Activated naive CD8-positive, alpha-beta T cell treated with anti-CD3 and anti-CD28 coated beads, Interleukin-2, amount 50 U/mL, for 24 hours (primary cell): ENCODE measurements around the gene MRPL45.

Source experiments
- ATAC-seq: fragments of 150-1000 bp; cut with Tn5 transposase; one replicate; pipeline ENCODE4 v1.10.0; 2021
- DNase-seq: peaks from one replicate; pipeline ENCODE4 v3.0.0; 2021
- H3K27ac Mint-ChIP-seq: one replicate; pipeline ENCODE4 v1.8.0; 2021; ENCODE audit warnings: mild to moderate bottlenecking, mixed read lengths
- H3K27me3 Mint-ChIP-seq: one replicate; pipeline ENCODE4 v1.8.0; 2021; ENCODE audit warnings: mixed read lengths
- H3K36me3 Mint-ChIP-seq: one replicate; pipeline ENCODE4 v1.8.0; 2021; ENCODE audit warnings: low read depth, mixed read lengths
- H3K4me1 Mint-ChIP-seq: one replicate; pipeline ENCODE4 v1.8.0; 2021; ENCODE audit warnings: mixed read lengths
- H3K4me3 Mint-ChIP-seq: one replicate; pipeline ENCODE4 v1.8.0; 2021; ENCODE audit warnings: mild to moderate bottlenecking, moderate library complexity, mixed read lengths
- H3K9me3 Mint-ChIP-seq: one replicate; pipeline ENCODE4 v1.8.0; 2021; ENCODE audit warnings: mixed read lengths

Gene MRPL45

GRCh38 chr17:38315497-38315896 is 18.5 kb downstream of the MRPL45 start:
- H3K4me3 Mint-ChIP-seq: no peak overlapping the region
- ATAC-seq (no peak), DNase-seq (no peak)
- peaks cover 39% of the 10 kb centered on the region for H3K36me3 Mint-ChIP-seq
- H3K4me1 Mint-ChIP-seq: no peaks in the 10 kb centered on the region
- no peak overlapping the region for H3K27ac Mint-ChIP-seq
- no peaks in the 10 kb centered on the region for H3K27me3 Mint-ChIP-seq
- H3K9me3 Mint-ChIP-seq: no peaks in the 10 kb centered on the region

GRCh38 chr17:38317081-38317480 is 20.1 kb downstream of the MRPL45 start:
- DNase-seq: no peak
- Mint-ChIP-seq H3K4me1 (no peaks in the 10 kb centered on the region), H3K9me3 (no peaks in the 10 kb centered on the region), H3K4me3 (no peak overlapping the region), H3K27ac (no peak overlapping the region), H3K27me3 (no peaks in the 10 kb centered on the region), H3K36me3 (peaks cover 44% of the 10 kb centered on the region)
- no peak for ATAC-seq

GRCh38 chr17:38320482-38320881 is 23.5 kb downstream of the MRPL45 start:
- H3K4me1 Mint-ChIP-seq: peaks cover 3% of the 10 kb centered on the region
- no peaks in the 10 kb centered on the region for H3K9me3 Mint-ChIP-seq
- H3K27me3 Mint-ChIP-seq: no peaks in the 10 kb centered on the region
- DNase-seq (no peak), ATAC-seq (no peak)
- no peak overlapping the region for H3K27ac Mint-ChIP-seq
- H3K4me3 Mint-ChIP-seq: no peak overlapping the region
- H3K36me3 Mint-ChIP-seq: peaks cover 38% of the 10 kb centered on the region

- DNase-seq: peak; percentile 76
- Mint-ChIP-seq H3K9me3 (no peaks in the 10 kb centered on the region), H3K27me3 (no peaks in the 10 kb centered on the region), H3K36me3 (peaks cover 28% of the 10 kb centered on the region), H3K27ac (no peak overlapping the region), H3K4me1 (peaks cover 7% of the 10 kb centered on the region), H3K4me3 (no peak overlapping the region)
- peak; percentile 81 for ATAC-seq
Observed at GRCh38 chr17:38322156-38322779, 25.3 kb downstream of the MRPL45 start.

- H3K27me3 Mint-ChIP-seq: no peaks in the 10 kb centered on the region
- DNase-seq: no peak
Observed at GRCh38 chr17:38322897-38323296, 25.9 kb downstream of the MRPL45 start.

GRCh38 chr17:38324141-38324697 is 27.3 kb downstream of the MRPL45 start:
- Mint-ChIP-seq H3K9me3 (no peaks in the 10 kb centered on the region), H3K4me1 (peaks cover 7% of the 10 kb centered on the region), H3K4me3 (no peak overlapping the region), H3K36me3 (peaks cover 23% of the 10 kb centered on the region), H3K27ac (no peak overlapping the region), H3K27me3 (no peaks in the 10 kb centered on the region)
- ATAC-seq (no peak), DNase-seq (no peak)

More at GRCh38 chr17:38322897-38323296, 25.9 kb downstream of the MRPL45 start:
- Mint-ChIP-seq H3K9me3 (no peaks in the 10 kb centered on the region), H3K36me3 (peaks cover 25% of the 10 kb centered on the region), H3K4me1 (peaks cover 7% of the 10 kb centered on the region), H3K27ac (no peak overlapping the region), H3K4me3 (no peak overlapping the region)
- ATAC-seq: no peak

DNA sequence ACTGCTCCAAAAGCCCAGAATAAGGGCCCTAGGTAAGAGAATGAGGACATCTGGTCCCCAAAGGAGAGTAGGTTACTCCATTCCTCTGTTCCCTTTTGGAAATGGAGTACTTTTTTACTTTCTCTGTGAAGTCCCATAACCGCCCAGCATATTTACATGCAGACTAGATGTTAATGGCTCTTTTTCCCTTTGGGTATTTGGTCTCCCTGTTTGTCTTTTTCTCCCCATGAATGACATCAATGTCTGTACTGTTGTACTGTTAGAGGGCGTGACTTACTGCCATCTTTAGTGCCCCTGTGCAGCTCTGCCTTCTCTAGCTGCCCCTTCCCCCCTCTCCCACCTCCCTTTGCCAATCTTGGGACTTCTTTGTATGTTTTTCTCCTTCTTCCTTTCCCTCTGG is 27.8 kb downstream of the MRPL45 start:
- no peak overlapping the region for H3K27ac Mint-ChIP-seq
- ATAC-seq (no peak), DNase-seq (no peak)
- H3K36me3 Mint-ChIP-seq: peaks cover 20% of the 10 kb centered on the region
- H3K9me3 Mint-ChIP-seq: no peaks in the 10 kb centered on the region
- H3K4me3 Mint-ChIP-seq: no peak overlapping the region
- H3K4me1 Mint-ChIP-seq: peaks cover 7% of the 10 kb centered on the region
- no peaks in the 10 kb centered on the region for H3K27me3 Mint-ChIP-seq

DNA sequence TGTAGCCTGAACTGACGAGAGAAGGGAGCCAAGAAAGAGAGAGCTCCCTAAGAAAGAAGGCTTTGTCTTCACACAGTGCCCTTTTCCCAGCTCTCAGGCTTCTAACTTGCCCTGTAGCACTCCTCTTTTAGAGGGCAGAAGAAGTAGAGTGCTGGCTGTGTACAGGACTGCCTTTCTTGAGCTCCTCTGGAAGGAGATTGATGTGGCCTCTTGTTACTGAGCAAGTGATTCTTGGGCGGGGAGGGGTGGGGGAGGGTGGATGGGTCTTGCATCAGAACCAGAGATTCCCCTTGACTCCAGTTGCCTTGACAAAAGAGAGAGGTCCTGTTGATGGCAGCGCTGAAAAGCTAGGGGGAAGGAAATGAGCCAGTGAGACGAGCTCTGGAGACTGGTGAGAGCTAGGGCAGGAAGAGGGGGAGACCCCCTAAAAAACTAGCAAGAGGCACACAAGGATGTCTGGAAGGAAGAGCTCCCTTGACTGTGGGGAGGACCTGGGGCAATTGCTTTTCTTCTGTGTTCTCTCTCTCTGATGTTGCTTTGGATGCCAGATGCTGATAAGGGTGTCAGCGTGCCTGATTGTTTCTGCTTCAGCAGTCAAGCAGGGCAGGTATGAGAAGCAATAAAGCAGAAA is 28.4 kb downstream of the MRPL45 start:
- no peak overlapping the region for H3K27ac Mint-ChIP-seq

GRCh38 chr17:38326996-38327792 is 30.2 kb downstream of the MRPL45 start:
- Mint-ChIP-seq H3K27ac (no peak overlapping the region), H3K27me3 (peaks cover 4% of the 10 kb centered on the region), H3K4me3 (no peak overlapping the region), H3K36me3 (peaks cover 8% of the 10 kb centered on the region), H3K9me3 (no peaks in the 10 kb centered on the region), H3K4me1 (peaks cover 7% of the 10 kb centered on the region)
- no peak for ATAC-seq
- DNase-seq: no peak

More for the DNA sequence above, 28.4 kb downstream of the MRPL45 start:
- Mint-ChIP-seq H3K9me3 (no peaks in the 10 kb centered on the region), H3K4me1 (peaks cover 7% of the 10 kb centered on the region), H3K4me3 (no peak overlapping the region), H3K27me3 (no peaks in the 10 kb centered on the region), H3K36me3 (peaks cover 17% of the 10 kb centered on the region)
- ATAC-seq (no peak), DNase-seq (no peak)

GRCh38 chr17:38327936-38328335 is 31.0 kb downstream of the MRPL45 start:
- no peak for ATAC-seq
- no peak overlapping the region for H3K4me3 Mint-ChIP-seq
- no peaks in the 10 kb centered on the region for H3K9me3 Mint-ChIP-seq
- H3K27me3 Mint-ChIP-seq: peaks cover 4% of the 10 kb centered on the region
- no peak overlapping the region for H3K27ac Mint-ChIP-seq
- no peak for DNase-seq
- H3K36me3 Mint-ChIP-seq: peaks cover 4% of the 10 kb centered on the region
- peaks cover 7% of the 10 kb centered on the region for H3K4me1 Mint-ChIP-seq

GRCh38 chr17:38328620-38329019 is 31.7 kb downstream of the MRPL45 start:
- no peak overlapping the region for H3K27ac Mint-ChIP-seq
- no peak overlapping the region for H3K4me3 Mint-ChIP-seq
- peaks cover 4% of the 10 kb centered on the region for H3K27me3 Mint-ChIP-seq
- H3K36me3 Mint-ChIP-seq: no peaks in the 10 kb centered on the region
- ATAC-seq: no peak
- H3K4me1 Mint-ChIP-seq: peaks cover 7% of the 10 kb centered on the region
- no peak for DNase-seq
- no peaks in the 10 kb centered on the region for H3K9me3 Mint-ChIP-seq

- no peak overlapping the region for H3K4me3 Mint-ChIP-seq
- H3K4me1 Mint-ChIP-seq: peaks cover 7% of the 10 kb centered on the region
- H3K27me3 Mint-ChIP-seq: peaks cover 5% of the 10 kb centered on the region
- no peak for ATAC-seq
- DNase-seq: no peak
- no peak overlapping the region for H3K27ac Mint-ChIP-seq
- H3K9me3 Mint-ChIP-seq: no peaks in the 10 kb centered on the region
- H3K36me3 Mint-ChIP-seq: no peaks in the 10 kb centered on the region
Observed at GRCh38 chr17:38329284-38329683, 32.3 kb downstream of the MRPL45 start.

DNA sequence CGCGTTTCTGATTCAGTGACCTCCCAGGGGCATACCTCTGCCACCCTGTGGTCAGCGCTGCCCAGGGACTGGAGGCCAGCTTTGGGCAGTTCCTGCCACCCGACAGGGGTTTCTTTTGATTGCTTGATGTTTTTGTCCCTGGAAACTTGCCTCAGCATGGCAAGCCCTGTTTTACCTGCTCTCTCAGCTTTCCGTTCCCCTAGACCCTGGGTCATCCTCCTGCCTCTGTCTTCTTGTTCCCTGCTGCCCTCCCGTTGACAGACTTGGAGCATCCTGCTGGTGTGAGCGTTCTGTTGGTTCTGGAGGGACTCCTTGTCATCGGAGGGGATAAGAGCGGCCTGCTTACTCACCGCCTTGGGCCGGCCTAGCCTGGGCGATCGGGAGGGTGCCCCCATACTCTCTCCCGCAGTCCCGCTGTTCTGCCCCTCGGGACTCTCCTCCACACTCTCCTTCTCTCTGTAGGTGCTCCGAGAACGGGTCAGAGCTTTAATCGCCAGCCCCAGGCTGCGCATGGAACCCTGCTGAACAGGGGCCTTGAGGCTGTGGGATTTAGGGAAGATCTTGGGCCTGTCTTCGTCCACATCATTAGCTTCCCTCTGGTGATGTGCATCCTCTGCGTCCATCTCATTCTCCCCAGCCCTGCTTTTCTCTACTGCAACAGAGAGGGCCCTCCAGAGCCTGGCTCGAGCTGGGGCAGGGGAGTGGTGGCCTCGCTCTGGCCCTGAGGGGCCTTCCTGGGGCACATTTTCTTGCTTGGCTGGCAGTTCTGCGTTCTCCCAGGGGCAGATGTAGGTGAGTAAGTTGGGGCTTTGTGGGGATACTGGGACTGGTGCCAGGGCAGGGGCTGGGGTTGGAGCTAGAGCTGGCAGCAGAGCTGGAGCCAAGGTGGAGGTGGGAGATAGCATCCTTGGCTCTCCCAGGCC is 33.1 kb downstream of the MRPL45 start:
- H3K27me3 Mint-ChIP-seq: peaks cover 5% of the 10 kb centered on the region
- ATAC-seq (no peak), DNase-seq (no peak)
- H3K27ac Mint-ChIP-seq: no peak overlapping the region
- H3K4me3 Mint-ChIP-seq: no peak overlapping the region
- no peaks in the 10 kb centered on the region for H3K9me3 Mint-ChIP-seq
- no peaks in the 10 kb centered on the region for H3K36me3 Mint-ChIP-seq
- H3K4me1 Mint-ChIP-seq: peaks cover 6% of the 10 kb centered on the region

- no peaks in the 10 kb centered on the region for H3K9me3 Mint-ChIP-seq
- H3K27ac Mint-ChIP-seq: no peak overlapping the region
- ATAC-seq: no peak
- peaks cover 5% of the 10 kb centered on the region for H3K27me3 Mint-ChIP-seq
- DNase-seq: no peak
- peaks cover 5% of the 10 kb centered on the region for H3K4me1 Mint-ChIP-seq
- H3K36me3 Mint-ChIP-seq: no peaks in the 10 kb centered on the region
- H3K4me3 Mint-ChIP-seq: no peak overlapping the region
Observed at GRCh38 chr17:38330941-38331411, 34.0 kb downstream of the MRPL45 start.
